ENCODE results near the gene ACTL9.

Gene ACTL9

GRCh38 chr19:8663920-8664670, 34.5 kb downstream of the ACTL9 start:
- in situ Hi-C loops (cut with MboI; ENCODE audit: low pct_unique_long_range_greater_than_20kb, low sequenced_read_pairs, unreplicated experiment): no loop called here
- DNase-seq (ENCODE audit: low spot score): peak; percentile 35

GRCh38 chr19:8662263-8662662, 36.3 kb downstream of the ACTL9 start:
- in situ Hi-C loops (cut with MboI; ENCODE audit: low pct_unique_long_range_greater_than_20kb, low sequenced_read_pairs, unreplicated experiment): no loop called here
- no peak for DNase-seq (ENCODE audit: low spot score)
- no peak for TF ChIP-seq CTCF (IDR thresholded peaks at IDR 0.05; ENCODE audit: extremely low read depth, insufficient read depth, missing control alignments)

More at GRCh38 chr19:8663920-8664670, 34.5 kb downstream of the ACTL9 start:
- no peak for TF ChIP-seq CTCF (IDR thresholded peaks at IDR 0.05; ENCODE audit: extremely low read depth, insufficient read depth, missing control alignments)

- in situ Hi-C loops (cut with MboI; ENCODE audit: low pct_unique_long_range_greater_than_20kb, low sequenced_read_pairs, unreplicated experiment): no loop called here
- TF ChIP-seq CTCF (IDR thresholded peaks at IDR 0.05; ENCODE audit: extremely low read depth, insufficient read depth, missing control alignments): no peak
Measured at GRCh38 chr19:8659905-8660304, 38.7 kb downstream of the ACTL9 start.

GRCh38 chr19:8657869-8658268, 40.7 kb downstream of the ACTL9 start:
- in situ Hi-C loops (cut with MboI; ENCODE audit: low pct_unique_long_range_greater_than_20kb, low sequenced_read_pairs, unreplicated experiment): no loop called here
- DNase-seq (ENCODE audit: low spot score): no peak
- TF ChIP-seq CTCF (IDR thresholded peaks at IDR 0.05; ENCODE audit: extremely low read depth, insufficient read depth, missing control alignments): no peak

More at GRCh38 chr19:8659905-8660304, 38.7 kb downstream of the ACTL9 start:
- DNase-seq (ENCODE audit: low spot score): no peak

GRCh38 chr19:8655340-8655709, 43.3 kb downstream of the ACTL9 start:
- peak; percentile 37 for DNase-seq (ENCODE audit: low spot score)
- in situ Hi-C loops (cut with MboI; ENCODE audit: low pct_unique_long_range_greater_than_20kb, low sequenced_read_pairs, unreplicated experiment): no loop called here
- TF ChIP-seq CTCF (IDR thresholded peaks at IDR 0.05; ENCODE audit: extremely low read depth, insufficient read depth, missing control alignments): no peak

GRCh38 chr19:8654591-8655339, 43.8 kb downstream of the ACTL9 start:
- DNase-seq (ENCODE audit: low spot score): peak; percentile 80

More at GRCh38 chr19:8654591-8655339, 43.8 kb downstream of the ACTL9 start:
- in situ Hi-C loops (cut with MboI; ENCODE audit: low pct_unique_long_range_greater_than_20kb, low sequenced_read_pairs, unreplicated experiment): no loop called here
- peak; percentile 95 for TF ChIP-seq CTCF (IDR thresholded peaks at IDR 0.05; ENCODE audit: extremely low read depth, insufficient read depth, missing control alignments)

All from GM13977 (cell line).